Astrocyte (in vitro differentiated cells and primary cell): ENCODE measurements around the gene ACSF3. TPM values are rescaled to one million over a fixed set of nuclear protein-coding genes. Genes with fewer than 3 reads are reported as not detected.
"Not testable (repeated sequence)": the region's sequence is repeated elsewhere in the genome, so short reads cannot be mapped to it uniquely, and the experiment has no call there.

Experiments used
- DNase-seq: peaks from one replicate; pipeline ENCODE4 v3.0.0-alpha.2; 2010; ENCODE audit warnings: low read depth
- FAIRE-seq: peaks from 2 replicates; lab custom pipeline; 2011; peaks lifted over from hg19 to GRCh38; lab: Jason Lieb, UNC
- H2AFZ ChIP-seq: 2 replicates; pipeline ENCODE4 v1.6.0; 2012; ENCODE audit warnings: low read depth, low read length, inconsistent platforms
- H3K27ac ChIP-seq: 2 replicates; pipeline ENCODE4 v1.5.1; 2011; ENCODE audit warnings: low read depth, low read length, inconsistent platforms
- H3K27me3 ChIP-seq: 2 replicates; pipeline ENCODE4 v1.6.0; 2011; ENCODE audit warnings: low read length, inconsistent platforms; ENCODE audit not compliant: insufficient read depth
- H3K36me3 ChIP-seq: 2 replicates; pipeline ENCODE4 v1.5.1; 2011; ENCODE audit warnings: low read length, inconsistent platforms; ENCODE audit not compliant: insufficient read depth
- H3K4me1 ChIP-seq: 2 replicates; pipeline ENCODE4 v1.5.1; 2011; ENCODE audit warnings: low read length, inconsistent platforms; ENCODE audit not compliant: insufficient read depth
- H3K4me2 ChIP-seq: 2 replicates; pipeline ENCODE4 v1.6.0; 2012; ENCODE audit warnings: low read length, inconsistent platforms
- H3K4me3 ChIP-seq: 2 replicates; pipeline ENCODE4 v1.5.1; 2011; ENCODE audit warnings: low read depth, mild to moderate bottlenecking, low read length, inconsistent platforms; ENCODE audit not compliant: insufficient read depth
- H3K79me2 ChIP-seq: 2 replicates; pipeline ENCODE4 v1.6.0; 2012; ENCODE audit warnings: mild to moderate bottlenecking, low read length, inconsistent platforms; ENCODE audit not compliant: insufficient read depth
- H3K9ac ChIP-seq: 2 replicates; pipeline ENCODE4 v1.6.0; 2012; ENCODE audit warnings: mild to moderate bottlenecking, low read length, inconsistent platforms
- H3K9me3 ChIP-seq: 2 replicates; pipeline ENCODE4 v1.5.1; 2012; ENCODE audit warnings: low read depth, mild to moderate bottlenecking, low read length, inconsistent platforms; ENCODE audit not compliant: insufficient read depth
- H4K20me1 ChIP-seq: 2 replicates; pipeline ENCODE4 v1.6.0; 2012; ENCODE audit warnings: low read length, inconsistent platforms; ENCODE audit not compliant: insufficient read depth
- H3K27ac Mint-ChIP-seq: one replicate; pipeline ENCODE4 v1.8.0; 2021; ENCODE audit warnings: mild to moderate bottlenecking, mixed read lengths; ENCODE audit not compliant: unreplicated experiment
- H3K27me3 Mint-ChIP-seq: one replicate; pipeline ENCODE4 v1.8.0; 2021; ENCODE audit warnings: low read depth, mixed read lengths; ENCODE audit not compliant: unreplicated experiment
- H3K36me3 Mint-ChIP-seq: one replicate; pipeline ENCODE4 v1.8.0; 2021; ENCODE audit warnings: low read depth, mixed read lengths; ENCODE audit not compliant: unreplicated experiment
- H3K4me1 Mint-ChIP-seq: one replicate; pipeline ENCODE4 v1.8.0; 2021; ENCODE audit warnings: low read depth, mixed read lengths; ENCODE audit not compliant: unreplicated experiment
- H3K4me3 Mint-ChIP-seq: one replicate; pipeline ENCODE4 v1.8.0; 2021; ENCODE audit warnings: mild to moderate bottlenecking, moderate library complexity, mixed read lengths; ENCODE audit not compliant: unreplicated experiment
- H3K9me3 Mint-ChIP-seq: one replicate; pipeline ENCODE4 v1.8.0; 2021; ENCODE audit warnings: mild to moderate bottlenecking, mixed read lengths; ENCODE audit not compliant: unreplicated experiment
- EZH2 ChIP-seq: IDR thresholded peaks from 2 replicates; pipeline ENCODE4 v1.6.1; 2012; ENCODE audit warnings: mild to moderate bottlenecking, low read length, inconsistent platforms; ENCODE audit not compliant: insufficient read depth
- total RNA-seq: library from RNA; stranded (reverse); gene quantifications from 2 replicates; pipeline ENCODE4 v1.2.1, GENCODE V29; 2021
- TF ChIP-seq, protein P1 (sequence below): IDR thresholded peaks from 2 replicates; pipeline ENCODE4 v1.5.1; 2011; ENCODE audit warnings: low read depth, mild to moderate bottlenecking, inconsistent platforms, low read length, moderate library complexity; ENCODE audit not compliant: insufficient read depth

Gene ACSF3
- total RNA-seq, 1 donor from 2014 or later = 17.0 TPM

DNA sequence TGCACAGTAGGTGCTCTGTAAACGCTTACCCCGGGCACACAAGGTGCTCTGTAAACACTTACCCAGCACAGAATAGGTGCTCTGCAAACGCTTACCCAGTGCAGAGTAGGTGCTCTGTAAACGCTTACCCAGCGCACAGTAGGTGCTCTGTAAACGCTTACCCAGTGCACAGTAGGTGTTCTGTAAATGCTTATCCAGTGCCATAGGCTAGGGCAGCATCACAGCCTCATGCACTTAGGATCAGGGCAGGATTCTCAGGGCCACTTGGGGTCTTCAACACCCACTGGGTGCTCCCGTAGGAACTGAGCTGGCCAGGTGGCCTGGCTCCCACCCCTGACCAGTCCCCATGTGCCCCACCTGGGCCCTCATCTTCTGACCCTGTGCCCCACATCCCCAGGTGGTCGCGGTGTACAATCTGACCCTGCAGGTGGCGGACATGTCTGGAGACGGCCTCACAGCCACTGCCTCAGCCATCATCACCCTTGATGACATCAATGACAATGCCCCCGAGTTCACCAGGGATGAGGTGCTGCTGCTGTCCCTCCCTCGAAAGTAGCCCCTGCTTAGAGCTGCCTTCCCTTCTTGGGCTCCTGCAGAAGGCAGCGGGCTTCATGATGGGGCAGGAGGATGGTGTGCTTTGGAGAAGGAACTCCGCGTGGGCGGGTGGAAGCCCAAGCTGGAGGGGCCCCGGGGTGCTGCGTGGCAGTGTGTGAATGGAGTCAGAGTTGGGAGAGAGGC lies 93.5 kb downstream of the ACSF3 start:
- Histone ChIP-seq H3K4me3 (no peak overlapping the region), H3K36me3 (no peaks in the 10 kb centered on the region), H4K20me1 (peaks cover 11% of the 10 kb centered on the region), H3K27ac (no peak overlapping the region), H3K27me3 (peaks cover 4% of the 10 kb centered on the region), H3K4me2 (no peak overlapping the region), H3K9me3 (no peaks in the 10 kb centered on the region), H3K4me1 (no peaks in the 10 kb centered on the region), H3K9ac (no peak overlapping the region), H2AFZ (no peak overlapping the region), H3K79me2 (no peaks in the 10 kb centered on the region)
- H3K27ac Mint-ChIP-seq = no peak overlapping the region
- DNase-seq = no peak
- FAIRE-seq = no peak
- H3K27me3 Mint-ChIP-seq = peaks cover 16% of the 10 kb centered on the region
- H3K4me3 Mint-ChIP-seq = no peak overlapping the region
- TF ChIP-seq, protein P1, sequence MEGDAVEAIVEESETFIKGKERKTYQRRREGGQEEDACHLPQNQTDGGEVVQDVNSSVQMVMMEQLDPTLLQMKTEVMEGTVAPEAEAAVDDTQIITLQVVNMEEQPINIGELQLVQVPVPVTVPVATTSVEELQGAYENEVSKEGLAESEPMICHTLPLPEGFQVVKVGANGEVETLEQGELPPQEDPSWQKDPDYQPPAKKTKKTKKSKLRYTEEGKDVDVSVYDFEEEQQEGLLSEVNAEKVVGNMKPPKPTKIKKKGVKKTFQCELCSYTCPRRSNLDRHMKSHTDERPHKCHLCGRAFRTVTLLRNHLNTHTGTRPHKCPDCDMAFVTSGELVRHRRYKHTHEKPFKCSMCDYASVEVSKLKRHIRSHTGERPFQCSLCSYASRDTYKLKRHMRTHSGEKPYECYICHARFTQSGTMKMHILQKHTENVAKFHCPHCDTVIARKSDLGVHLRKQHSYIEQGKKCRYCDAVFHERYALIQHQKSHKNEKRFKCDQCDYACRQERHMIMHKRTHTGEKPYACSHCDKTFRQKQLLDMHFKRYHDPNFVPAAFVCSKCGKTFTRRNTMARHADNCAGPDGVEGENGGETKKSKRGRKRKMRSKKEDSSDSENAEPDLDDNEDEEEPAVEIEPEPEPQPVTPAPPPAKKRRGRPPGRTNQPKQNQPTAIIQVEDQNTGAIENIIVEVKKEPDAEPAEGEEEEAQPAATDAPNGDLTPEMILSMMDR = no peak
- no peak for TF ChIP-seq EZH2
- H3K9me3 Mint-ChIP-seq = no peaks in the 10 kb centered on the region
- no peaks in the 10 kb centered on the region for H3K36me3 Mint-ChIP-seq
- no peaks in the 10 kb centered on the region for H3K4me1 Mint-ChIP-seq

DNA sequence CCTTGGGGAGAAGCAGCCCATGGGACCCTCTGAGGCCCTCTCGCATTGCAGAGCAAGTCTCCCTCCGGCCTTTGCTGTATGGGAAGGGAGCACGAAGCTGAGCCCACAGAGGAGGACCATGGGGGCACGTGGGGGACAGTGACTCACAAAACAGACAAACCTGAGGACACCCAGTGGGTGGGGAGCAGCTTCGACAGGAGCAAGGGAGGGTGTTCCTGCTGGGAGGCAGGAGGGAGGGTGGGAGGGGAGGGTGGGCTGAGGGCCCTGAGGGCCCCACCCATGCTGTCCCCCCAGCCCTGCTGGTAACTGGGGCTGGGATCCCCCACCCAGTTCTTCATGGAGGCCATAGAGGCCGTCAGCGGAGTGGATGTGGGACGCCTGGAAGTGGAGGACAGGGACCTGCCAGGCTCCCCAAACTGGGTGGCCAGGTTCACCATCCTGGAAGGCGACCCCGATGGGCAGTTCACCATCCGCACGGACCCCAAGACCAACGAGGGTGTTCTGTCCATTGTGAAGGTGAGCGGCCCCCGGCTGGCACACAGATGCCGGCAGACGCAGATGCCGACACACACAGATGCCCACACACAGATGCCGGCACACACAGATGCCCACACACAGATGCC lies 94.2 kb downstream of the ACSF3 start:
- Histone ChIP-seq H3K4me1 (no peaks in the 10 kb centered on the region), H2AFZ (no peak overlapping the region), H3K27ac (no peak overlapping the region), H3K4me2 (no peak overlapping the region), H4K20me1 (peaks cover 11% of the 10 kb centered on the region), H3K36me3 (no peaks in the 10 kb centered on the region), H3K4me3 (no peak overlapping the region), H3K9ac (no peak overlapping the region), H3K79me2 (no peaks in the 10 kb centered on the region), H3K9me3 (no peaks in the 10 kb centered on the region), H3K27me3 (peaks cover 4% of the 10 kb centered on the region)
- Mint-ChIP-seq H3K27me3 (peaks cover 14% of the 10 kb centered on the region), H3K4me3 (no peak overlapping the region), H3K4me1 (no peaks in the 10 kb centered on the region), H3K27ac (no peak overlapping the region), H3K36me3 (no peaks in the 10 kb centered on the region), H3K9me3 (no peaks in the 10 kb centered on the region)
- TF ChIP-seq, protein P1 = no peak
- no peak for TF ChIP-seq EZH2
- no peak for DNase-seq
- no peak for FAIRE-seq

DNA sequence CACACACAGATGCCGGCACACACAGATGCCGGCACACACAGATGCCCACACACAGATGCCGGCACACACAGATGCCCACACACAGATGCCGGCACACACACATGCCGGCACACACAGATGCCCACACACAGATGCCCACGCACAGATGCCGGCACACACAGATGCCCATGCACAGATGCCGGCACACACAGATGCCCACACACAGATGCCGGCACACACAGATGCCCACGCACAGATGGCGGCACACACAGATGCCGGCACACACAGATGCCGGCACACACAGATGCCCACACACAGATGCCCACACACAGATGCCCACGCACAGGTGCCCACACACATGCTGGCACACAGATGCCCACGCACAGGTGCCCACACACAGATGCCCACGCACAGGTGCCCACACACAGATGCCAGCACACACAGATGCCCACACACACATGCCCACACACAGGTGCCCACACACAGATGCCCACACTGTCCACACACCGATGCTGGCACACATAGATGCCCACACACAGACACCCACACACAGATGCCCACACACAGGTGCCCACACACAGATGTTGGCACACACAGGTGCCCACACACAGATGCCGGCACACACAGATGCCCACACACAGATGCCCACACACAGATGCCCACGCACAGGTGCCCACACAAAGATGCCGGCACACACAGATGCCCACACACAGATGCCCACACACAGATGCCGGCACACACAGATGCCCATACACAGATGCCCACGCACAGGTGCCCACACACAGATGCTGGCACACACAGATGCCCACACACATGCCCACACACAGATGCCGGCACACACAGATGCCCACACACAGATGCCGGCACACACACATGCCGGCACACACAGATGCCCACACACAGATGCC lies 95.1 kb downstream of the ACSF3 start:
- H3K4me3 Mint-ChIP-seq, H3K9me3 Mint-ChIP-seq, H3K9ac ChIP-seq, H3K4me1 ChIP-seq, FAIRE-seq, H3K79me2 ChIP-seq, H3K4me2 ChIP-seq, H3K27ac Mint-ChIP-seq, H3K27me3 ChIP-seq, H3K27ac ChIP-seq, H3K36me3 Mint-ChIP-seq, H3K36me3 ChIP-seq, H3K4me1 Mint-ChIP-seq, DNase-seq, H3K9me3 ChIP-seq, H3K4me3 ChIP-seq, H3K27me3 Mint-ChIP-seq, H2AFZ ChIP-seq: not testable (repeated sequence)
- peaks cover 11% of the 10 kb centered on the region for H4K20me1 ChIP-seq
